ENCODE measurements around the gene USP7. TPM values are rescaled to one million over a fixed set of nuclear protein-coding genes. Genes with fewer than 3 reads are reported as not detected.

The USP7 gene
- total RNA-seq, 1 donor from 2014 or later, result 41.3 TPM

- DNase-seq (ENCODE audit: low read depth) (no peak), FAIRE-seq (no peak)
- Histone ChIP-seq H3K4me3 (ENCODE audit: low read depth, low read length) (no peak overlapping the region), H3K27me3 (ENCODE audit: control insufficient read depth, insufficient read depth, low read length) (no peaks in the 10 kb centered on the region), H3K36me3 (ENCODE audit: control insufficient read depth, insufficient read depth, low read length) (no peaks in the 10 kb centered on the region)
- TF ChIP-seq, protein P1, sequence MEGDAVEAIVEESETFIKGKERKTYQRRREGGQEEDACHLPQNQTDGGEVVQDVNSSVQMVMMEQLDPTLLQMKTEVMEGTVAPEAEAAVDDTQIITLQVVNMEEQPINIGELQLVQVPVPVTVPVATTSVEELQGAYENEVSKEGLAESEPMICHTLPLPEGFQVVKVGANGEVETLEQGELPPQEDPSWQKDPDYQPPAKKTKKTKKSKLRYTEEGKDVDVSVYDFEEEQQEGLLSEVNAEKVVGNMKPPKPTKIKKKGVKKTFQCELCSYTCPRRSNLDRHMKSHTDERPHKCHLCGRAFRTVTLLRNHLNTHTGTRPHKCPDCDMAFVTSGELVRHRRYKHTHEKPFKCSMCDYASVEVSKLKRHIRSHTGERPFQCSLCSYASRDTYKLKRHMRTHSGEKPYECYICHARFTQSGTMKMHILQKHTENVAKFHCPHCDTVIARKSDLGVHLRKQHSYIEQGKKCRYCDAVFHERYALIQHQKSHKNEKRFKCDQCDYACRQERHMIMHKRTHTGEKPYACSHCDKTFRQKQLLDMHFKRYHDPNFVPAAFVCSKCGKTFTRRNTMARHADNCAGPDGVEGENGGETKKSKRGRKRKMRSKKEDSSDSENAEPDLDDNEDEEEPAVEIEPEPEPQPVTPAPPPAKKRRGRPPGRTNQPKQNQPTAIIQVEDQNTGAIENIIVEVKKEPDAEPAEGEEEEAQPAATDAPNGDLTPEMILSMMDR (IDR thresholded peaks at IDR 0.05; ENCODE audit: insufficient read depth, low read length, severe bottlenecking), result no peak
Measured at GRCh38 chr16:8957063-8957397, 6.7 kb downstream of the USP7 start.

DNA sequence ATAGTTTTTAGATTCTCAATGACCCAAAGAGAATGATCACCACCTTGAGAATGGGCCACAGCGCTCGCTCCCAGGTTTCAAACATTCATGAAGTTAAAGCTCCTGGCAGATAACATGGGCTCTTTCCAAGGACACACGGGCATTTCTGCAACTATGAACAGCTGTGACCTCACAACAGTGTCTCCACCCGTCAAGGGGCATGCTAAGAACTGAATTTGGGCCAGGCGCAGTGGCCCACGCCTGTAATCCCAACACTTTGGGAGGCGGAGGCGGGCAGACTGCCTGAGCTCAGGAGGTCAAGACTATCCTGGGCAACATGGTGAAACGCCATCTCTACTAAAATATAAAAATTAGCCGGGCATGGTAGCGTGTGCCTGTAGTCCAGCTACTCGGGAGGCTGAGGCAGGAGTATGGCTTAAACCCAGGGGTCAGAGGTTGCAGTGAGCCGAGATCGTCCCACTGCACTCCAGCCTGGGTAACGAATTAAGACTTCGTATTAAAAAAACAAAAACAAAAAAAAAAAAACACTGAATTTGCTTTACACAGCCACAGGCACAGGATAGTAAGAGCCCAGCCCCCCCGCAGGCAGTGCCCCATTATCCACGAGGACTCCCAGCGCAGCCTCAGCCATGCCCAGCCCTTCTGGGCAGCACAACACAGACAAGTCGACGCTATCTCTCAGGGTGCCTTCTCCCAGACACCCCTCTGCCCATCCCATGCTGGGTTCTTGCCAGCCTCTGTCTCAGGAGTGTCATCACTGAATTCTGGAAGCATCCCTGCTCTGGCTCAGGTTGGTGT lies 7.2 kb downstream of the USP7 start:
- FAIRE-seq (no peak), DNase-seq (ENCODE audit: low read depth) (no peak)
- Histone ChIP-seq H3K36me3 (ENCODE audit: control insufficient read depth, insufficient read depth, low read length) (no peaks in the 10 kb centered on the region), H3K4me3 (ENCODE audit: low read depth, low read length) (no peak overlapping the region), H3K27me3 (ENCODE audit: control insufficient read depth, insufficient read depth, low read length) (no peaks in the 10 kb centered on the region)
- TF ChIP-seq, protein P1 (IDR thresholded peaks at IDR 0.05; ENCODE audit: insufficient read depth, low read length, severe bottlenecking), result no peak

DNA sequence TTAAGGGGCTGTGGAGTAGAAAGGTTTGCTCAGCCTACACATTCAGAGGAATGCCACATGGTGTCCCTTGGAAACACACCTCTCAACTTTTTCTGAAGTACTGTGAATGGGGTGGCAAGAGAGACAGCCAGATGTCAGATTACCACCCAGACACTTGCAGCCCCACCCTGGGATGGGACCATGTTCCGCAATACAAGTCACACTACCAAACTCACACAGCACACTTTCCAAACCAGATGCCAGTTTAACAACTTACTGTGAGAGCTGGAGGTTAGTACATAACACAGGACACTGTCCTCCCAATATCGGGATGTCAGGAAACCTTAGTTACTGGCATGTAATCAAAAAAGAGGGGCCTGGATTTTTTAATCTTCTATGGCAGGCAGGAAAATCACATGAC lies 7.9 kb downstream of the USP7 start:
- TF ChIP-seq, protein P1 (IDR thresholded peaks at IDR 0.05; ENCODE audit: insufficient read depth, low read length, severe bottlenecking), result no peak
- DNase-seq (ENCODE audit: low read depth), result no peak
- Histone ChIP-seq H3K4me3 (ENCODE audit: low read depth, low read length) (no peak overlapping the region), H3K36me3 (ENCODE audit: control insufficient read depth, insufficient read depth, low read length) (no peaks in the 10 kb centered on the region), H3K27me3 (ENCODE audit: control insufficient read depth, insufficient read depth, low read length) (no peaks in the 10 kb centered on the region)
- no peak for FAIRE-seq

- FAIRE-seq, result no peak
- H3K4me3 ChIP-seq (ENCODE audit: low read depth, low read length), result no peak overlapping the region
- H3K36me3 ChIP-seq (ENCODE audit: control insufficient read depth, insufficient read depth, low read length), result no peaks in the 10 kb centered on the region
- DNase-seq (ENCODE audit: low read depth), result no peak
- TF ChIP-seq, protein P1 (IDR thresholded peaks at IDR 0.05; ENCODE audit: insufficient read depth, low read length, severe bottlenecking), result no peak
- H3K27me3 ChIP-seq (ENCODE audit: control insufficient read depth, insufficient read depth, low read length), result no peaks in the 10 kb centered on the region
Measured at GRCh38 chr16:8953064-8953463, 10.6 kb downstream of the USP7 start.

GRCh38 chr16:8952281-8952751 lies 11.4 kb downstream of the USP7 start:
- Histone ChIP-seq H3K4me3 (ENCODE audit: low read depth, low read length) (no peak overlapping the region), H3K36me3 (ENCODE audit: control insufficient read depth, insufficient read depth, low read length) (no peaks in the 10 kb centered on the region), H3K27me3 (ENCODE audit: control insufficient read depth, insufficient read depth, low read length) (no peaks in the 10 kb centered on the region)
- DNase-seq (ENCODE audit: low read depth), result no peak
- FAIRE-seq, result no peak
- TF ChIP-seq, protein P1 (IDR thresholded peaks at IDR 0.05; ENCODE audit: insufficient read depth, low read length, severe bottlenecking), result no peak
